HS-5 (cell line): ENCODE results near the gene HECTD2.
"Not testable (repeated sequence)": the region's sequence is repeated elsewhere in the genome, so short reads cannot be mapped to it uniquely, and the experiment has no call there.

Experiments used
- DNase-seq: peaks from one replicate; pipeline ENCODE4 v3.0.0-alpha.2; 2012; ENCODE audit warnings: low read depth

Gene HECTD2

GRCh38 chr10:91537614-91538383 lies 127.7 kb downstream of the HECTD2 start:
- no peak for DNase-seq

DNA sequence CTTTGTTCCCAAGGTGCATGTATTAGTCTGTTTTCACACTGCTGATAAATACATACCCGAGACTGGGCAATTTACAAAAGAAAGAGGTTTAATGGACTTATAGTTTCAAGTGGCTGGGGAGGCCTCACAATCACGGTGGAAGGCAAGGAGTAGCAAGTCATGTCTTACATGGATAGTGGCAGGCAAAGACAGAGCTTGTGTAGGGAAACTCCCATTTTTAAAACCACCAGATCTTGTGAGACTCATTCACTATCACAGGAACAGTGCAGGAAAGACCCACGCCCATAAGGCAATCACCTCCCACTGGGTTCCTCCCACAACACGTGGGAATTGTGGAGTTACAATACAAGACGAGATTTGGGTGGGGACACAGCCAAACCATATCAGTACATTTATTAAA lies 129.8 kb downstream of the HECTD2 start:
- DNase-seq: no peak

DNA sequence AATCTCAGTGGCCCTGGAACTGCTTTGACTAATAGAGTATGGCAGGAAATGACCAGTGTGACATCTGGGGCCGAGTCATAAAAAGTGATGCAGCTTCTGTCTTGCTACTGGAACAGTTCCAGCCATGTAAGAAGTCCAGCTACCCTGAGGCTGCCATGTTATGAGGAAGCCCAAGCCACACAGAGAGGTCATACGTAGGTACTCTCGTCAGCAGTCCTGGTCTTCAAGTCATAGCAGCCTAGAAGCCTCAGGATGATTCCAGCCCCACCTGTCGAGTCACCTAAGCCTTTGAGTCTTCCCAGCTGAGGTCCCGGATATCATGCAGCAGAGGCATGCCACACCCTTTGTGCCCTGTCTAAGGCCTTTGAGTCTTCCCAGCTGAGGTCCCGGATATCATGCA lies 130.6 kb downstream of the HECTD2 start:
- no peak for DNase-seq

GRCh38 chr10:91541481-91541880 lies 131.3 kb downstream of the HECTD2 start:
- no peak for DNase-seq

DNA sequence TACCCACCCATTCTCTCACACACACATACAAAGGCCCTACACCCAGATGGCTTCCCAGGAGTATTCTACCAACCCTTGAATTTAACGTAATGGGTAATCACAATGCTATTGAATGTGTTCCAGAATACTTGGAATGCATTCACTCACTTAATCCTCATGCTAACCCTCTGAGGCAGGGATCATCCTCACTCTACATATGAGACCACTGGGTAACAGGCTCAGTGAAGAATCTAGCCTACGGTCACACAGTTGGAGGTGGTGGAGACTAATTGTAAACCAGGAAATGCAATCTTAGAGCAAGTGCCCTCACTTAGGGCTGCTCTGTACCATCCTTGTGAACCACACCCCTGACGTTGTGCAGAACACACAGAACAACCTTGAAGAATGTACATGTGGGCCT lies 135.2 kb downstream of the HECTD2 start:
- no peak for DNase-seq

GRCh38 chr10:91545838-91546237 lies 135.7 kb downstream of the HECTD2 start:
- no peak for DNase-seq

GRCh38 chr10:91549262-91549661 lies 139.1 kb downstream of the HECTD2 start:
- no peak for DNase-seq

- DNase-seq: no peak
Observed at GRCh38 chr10:91550021-91550420, 139.9 kb downstream of the HECTD2 start.

DNA sequence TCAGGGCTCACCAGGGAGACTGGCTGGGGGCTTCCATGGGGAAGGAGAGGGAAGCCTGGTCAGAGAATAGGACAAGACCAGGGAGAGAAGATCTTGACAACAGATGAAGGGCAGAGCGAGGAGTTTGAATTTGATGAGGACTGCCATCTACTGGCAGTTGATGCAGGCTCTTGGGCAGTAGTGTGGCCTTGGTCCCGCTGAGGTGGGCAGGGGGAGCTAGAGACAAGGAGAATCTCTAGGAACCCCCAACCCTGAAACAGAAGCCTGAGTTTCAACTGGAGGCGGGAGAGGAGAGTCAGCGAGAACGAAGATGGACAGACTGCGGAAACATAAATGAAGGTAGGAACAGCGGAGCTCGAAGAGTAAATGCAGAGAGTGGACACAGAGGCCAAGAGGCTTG lies 141.7 kb downstream of the HECTD2 start:
- DNase-seq: no peak

DNA sequence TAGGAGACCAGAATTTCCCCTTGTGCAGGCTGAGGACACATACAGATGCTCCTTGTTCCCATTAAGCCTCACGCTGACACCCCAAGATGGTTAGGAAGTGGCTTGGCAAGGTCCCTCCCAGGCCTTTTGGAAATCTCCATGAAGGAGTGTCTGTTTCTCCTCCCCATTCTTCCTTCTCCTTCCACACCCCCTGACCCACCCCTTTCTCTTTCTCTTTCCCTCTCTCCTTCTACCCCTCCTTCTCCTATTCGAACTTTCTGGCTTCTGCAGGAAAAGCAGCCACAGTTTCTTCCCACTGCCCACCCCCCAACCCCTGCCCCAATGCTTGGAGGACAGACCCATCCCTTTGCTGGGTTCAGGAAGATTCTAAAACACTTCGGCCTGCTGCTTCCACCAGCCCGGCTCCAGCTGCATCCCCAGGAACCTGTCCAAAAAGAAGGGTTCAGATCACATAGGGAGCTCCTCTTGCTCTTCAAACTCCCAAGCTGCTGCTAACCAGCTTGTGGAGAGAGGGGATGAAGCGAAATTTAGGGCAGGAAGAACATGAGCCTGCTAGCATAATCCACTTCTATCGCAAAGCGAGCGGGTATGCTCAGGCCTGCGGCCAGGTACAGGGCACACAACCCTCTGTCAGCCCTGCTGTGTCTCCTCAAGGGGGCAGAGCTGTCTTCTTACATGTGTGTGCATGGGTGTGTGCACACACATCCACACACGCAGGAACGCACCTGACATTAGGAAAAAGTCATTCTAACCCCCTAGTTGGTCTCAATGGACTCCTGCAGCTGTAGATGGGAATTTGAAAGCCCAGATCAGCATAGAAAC lies 142.3 kb downstream of the HECTD2 start:
- no peak for DNase-seq

GRCh38 chr10:91555455-91555854 lies 145.3 kb downstream of the HECTD2 start:
- DNase-seq: no peak

GRCh38 chr10:91556691-91557566 lies 146.8 kb downstream of the HECTD2 start:
- DNase-seq: no peak

DNA sequence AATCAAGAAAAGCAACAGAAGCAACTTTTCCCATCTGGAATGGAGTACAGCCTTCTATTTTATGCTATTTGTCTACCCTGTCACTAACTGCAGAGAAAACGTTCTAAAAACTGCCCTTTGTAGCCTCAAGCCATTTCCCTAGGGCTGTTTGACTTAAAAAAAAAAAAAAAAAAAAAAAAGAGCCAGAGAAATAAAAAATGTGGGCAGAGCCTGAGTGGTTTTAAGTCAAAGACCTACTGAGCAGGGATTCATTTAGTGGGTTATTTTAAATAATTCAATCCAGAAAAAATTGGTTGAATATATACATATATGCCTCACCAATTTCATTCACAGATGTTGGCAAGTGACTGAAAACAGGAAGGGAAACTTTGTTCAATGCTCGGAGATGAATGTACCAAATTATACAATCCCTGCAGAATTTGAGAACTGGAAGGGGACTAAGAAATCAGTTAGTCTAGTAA lies 147.5 kb downstream of the HECTD2 start:
- DNase-seq: no peak

DNA sequence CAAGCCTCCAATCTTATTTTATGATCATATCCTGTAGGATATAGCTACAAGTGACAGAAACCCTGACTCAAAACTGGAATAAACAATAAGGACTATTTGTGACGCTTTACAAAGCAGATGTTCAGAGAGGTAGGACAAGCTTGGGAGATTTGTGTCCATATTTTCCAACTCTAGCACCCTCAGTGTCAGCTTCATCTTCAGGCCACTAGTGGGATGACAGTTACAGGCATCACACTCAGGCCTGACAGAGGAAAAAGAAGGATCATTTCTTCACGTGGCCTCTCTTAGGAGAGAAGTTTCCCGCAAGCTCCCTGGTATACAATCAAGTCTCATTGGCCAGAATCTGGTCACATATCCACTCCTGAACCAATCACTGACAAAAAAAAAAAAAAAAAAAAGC lies 148.3 kb downstream of the HECTD2 start:
- DNase-seq: no peak

GRCh38 chr10:91559169-91559568 lies 149.0 kb downstream of the HECTD2 start:
- no peak for DNase-seq

DNA sequence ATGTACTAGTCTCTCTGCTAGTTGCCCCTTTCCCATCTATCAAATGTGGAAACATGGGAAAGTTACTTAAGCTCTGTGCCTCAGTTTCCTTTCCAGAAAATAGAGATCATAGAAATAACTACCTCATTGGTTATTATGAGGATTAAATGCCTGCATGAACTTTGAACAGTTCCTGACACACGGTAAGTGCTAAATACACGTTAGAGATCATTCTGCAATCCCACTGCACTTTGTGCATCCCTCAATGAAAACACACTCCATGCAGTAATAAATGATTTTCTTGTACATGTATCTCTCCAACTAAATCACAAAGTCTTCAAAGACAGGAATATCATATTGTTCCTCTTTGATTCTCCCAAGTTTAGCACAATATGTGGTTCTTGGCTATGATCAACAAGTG lies 149.6 kb downstream of the HECTD2 start:
- no peak for DNase-seq

DNA sequence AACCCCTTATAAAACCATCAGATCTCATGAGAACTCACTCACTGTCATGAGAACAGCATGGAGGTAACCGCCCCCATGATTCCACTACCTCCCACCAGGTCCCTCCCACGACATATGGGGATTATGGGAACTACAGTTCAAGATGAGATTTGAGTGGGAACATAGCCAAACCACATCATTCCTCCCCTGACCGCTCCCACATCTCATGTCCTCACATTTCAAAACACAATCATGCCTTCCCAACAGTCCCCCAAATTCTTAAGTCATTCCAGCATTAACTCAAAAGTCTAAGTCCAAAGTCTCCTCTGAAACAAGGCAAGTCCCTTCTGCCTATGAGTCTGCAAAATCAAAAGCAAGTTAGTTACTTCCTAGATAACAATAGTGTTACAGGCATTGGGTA lies 150.7 kb downstream of the HECTD2 start:
- not testable (repeated sequence) for DNase-seq

- no peak for DNase-seq
Observed at GRCh38 chr10:91562839-91563581, 152.9 kb downstream of the HECTD2 start.

DNA sequence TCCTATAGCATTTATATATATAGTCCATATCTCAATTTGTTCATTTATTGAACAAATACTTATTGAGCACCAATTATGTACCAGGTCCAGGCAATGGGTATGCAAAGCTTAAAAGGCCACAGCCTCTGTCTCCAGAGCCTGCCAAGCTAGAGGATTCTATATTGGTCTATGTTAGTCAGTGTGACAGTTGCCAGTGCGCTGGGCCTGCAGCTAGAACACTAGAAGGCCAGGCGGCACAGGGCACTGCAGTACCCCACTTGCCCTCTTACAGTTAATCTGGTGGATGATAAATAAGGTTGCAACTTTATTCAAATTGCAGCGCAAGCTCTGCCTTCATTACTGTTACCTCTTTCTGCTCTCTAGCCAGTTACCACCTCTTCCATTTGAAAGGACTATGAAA lies 153.9 kb downstream of the HECTD2 start:
- no peak for DNase-seq
